NOMO-1 (cell line): ENCODE results near the gene HSF4.

ENCODE experiments used
- DNase-seq, 2 experiments: peaks; one replicate each; lab custom pipeline; 2025; ENCODE audit not compliant: unreplicated experiment in 2 of 2; lab: John Stamatoyannopoulos, UW

The HSF4 gene

DNA sequence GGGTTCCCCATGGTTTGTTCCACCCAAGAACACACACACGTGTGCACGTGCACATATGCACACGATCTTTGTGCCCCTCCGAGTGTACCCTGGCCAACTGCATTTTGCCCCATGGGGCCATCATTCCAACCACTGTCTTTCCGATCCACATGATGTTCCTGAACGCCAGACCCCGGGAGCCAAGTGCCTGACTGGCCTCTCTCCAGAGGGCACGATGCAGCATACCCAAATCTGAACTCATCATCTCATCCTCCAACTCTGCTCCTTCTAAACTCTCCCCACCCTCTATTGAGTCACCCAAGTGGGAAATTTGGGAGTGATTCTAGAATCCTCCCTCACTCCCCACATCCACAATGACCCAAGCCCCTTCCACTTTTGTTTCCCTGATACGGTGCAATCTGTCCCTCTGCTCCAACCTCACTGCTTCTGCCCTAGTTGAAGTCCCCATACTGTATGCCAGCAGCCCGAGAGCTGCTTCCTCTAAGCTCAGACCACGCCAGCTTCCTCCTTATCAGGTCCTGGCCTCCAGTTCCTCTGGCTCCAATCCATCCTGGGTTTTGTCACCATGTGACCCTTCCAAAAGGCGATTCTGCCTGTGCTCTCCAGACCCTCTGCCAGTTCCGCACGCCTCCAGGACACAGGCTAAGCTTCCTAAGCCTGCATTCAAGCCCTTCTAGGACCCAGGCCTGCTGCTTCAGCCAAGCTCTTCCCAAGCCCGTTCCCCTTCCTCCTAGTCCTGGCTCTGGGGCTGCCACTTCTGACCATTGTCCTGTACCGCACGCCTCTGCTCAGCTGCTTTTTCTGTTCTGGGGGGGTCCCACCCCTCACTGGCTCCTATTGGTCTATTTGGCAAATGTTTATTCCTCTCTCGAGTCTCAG is 52.3 kb downstream of the HSF4 start:
- DNase-seq = peak in 1 of 2 experiments; percentile 18
